HepG2 (cell line): Measurements from ENCODE around the gene RRAD. TPM values are rescaled to one million over a fixed set of nuclear protein-coding genes. Genes with fewer than 3 reads are reported as not detected.

Experiments
- AGO2 ChIP-seq: fragments of 200-400 bp; formaldehyde crosslinking; optimal IDR thresholded peaks from 2 replicates; pipeline ENCODE3; 2017; ENCODE audit warnings: mild to moderate bottlenecking, low read depth, low read length, moderate library complexity
- ATM ChIP-seq: fragments of 450-650 bp; IDR thresholded peaks from 2 replicates; pipeline ENCODE4 v1.7.1; 2017; ENCODE audit warnings: mild to moderate bottlenecking, borderline replicate concordance
- FOXA1 ChIP-seq, 2 experiments: fragments of 450-650 bp in 1 of 2; sonication (generic) in 1 of 2; formaldehyde crosslinking in 1 of 2; IDR thresholded peaks; 2 replicates each; pipeline versions ENCODE4 v1.4.0 to v1.6.1; 2016 to 2020; ENCODE audit warnings: missing genetic modification reagents in 1 of 2
- HOXA3 ChIP-seq: sonication (generic); formaldehyde crosslinking; IDR thresholded peaks from 2 replicates; pipeline ENCODE4 v1.5.0; 2020; ENCODE audit warnings: missing genetic modification reagents
- LCORL ChIP-seq, 2 experiments: fragments of 450-650 bp in 1 of 2; sonication (generic) in 1 of 2; formaldehyde crosslinking in 1 of 2; IDR thresholded peaks; 2 replicates each; pipeline versions ENCODE4 v1.5.0 to v1.6.1; 2017 to 2020; ENCODE audit warnings: antibody characterized with exemption in 1 of 2, missing genetic modification reagents in 1 of 2
- MEIS1 ChIP-seq: sonication (generic); formaldehyde crosslinking; IDR thresholded peaks from 2 replicates; pipeline ENCODE4 v1.9.0; 2021; ENCODE audit warnings: mild to moderate bottlenecking, missing genetic modification reagents, moderate library complexity, borderline replicate concordance
- MIXL1 ChIP-seq: IDR thresholded peaks from 2 replicates; pipeline ENCODE4 v1.6.1; 2016
- POLR2A ChIP-seq, 2 experiments: IDR thresholded peaks; 2 replicates each; pipeline ENCODE4 v1.6.1; 2011; ENCODE audit warnings: low read depth in 2 of 2, low read length in 2 of 2, mild to moderate bottlenecking in 1 of 2, moderate library complexity in 1 of 2; ENCODE audit not compliant: insufficient read depth in 1 of 2
- SATB2 ChIP-seq: sonication (generic); formaldehyde crosslinking; IDR thresholded peaks from 2 replicates; pipeline ENCODE4 v1.5.0; 2020; ENCODE audit warnings: missing genetic modification reagents
- SIN3B ChIP-seq: fragments of 150-350 bp; IDR thresholded peaks from 2 replicates; pipeline ENCODE4 v1.6.1; 2014; ENCODE audit warnings: low read length
- SKIL ChIP-seq: sonication (generic); formaldehyde crosslinking; IDR thresholded peaks from 2 replicates; pipeline ENCODE4 v1.8.0; 2022; ENCODE audit warnings: missing genetic modification reagents, mild to moderate bottlenecking, moderate library complexity, borderline replicate concordance
- TBX2 ChIP-seq: sonication (generic); formaldehyde crosslinking; IDR thresholded peaks from 2 replicates; pipeline ENCODE4 v1.5.0; 2020; ENCODE audit warnings: missing genetic modification reagents, mild to moderate bottlenecking, borderline replicate concordance
- TIGD3 ChIP-seq: sonication (generic); formaldehyde crosslinking; IDR thresholded peaks from 2 replicates; pipeline ENCODE4 v1.5.1; 2020; ENCODE audit warnings: mild to moderate bottlenecking, missing genetic modification reagents, borderline replicate concordance
- ZBTB20 ChIP-seq: sonication (generic); formaldehyde crosslinking; IDR thresholded peaks from 2 replicates; pipeline ENCODE4 v1.8.1; 2023; ENCODE audit warnings: missing genetic modification reagents, low read depth, mild to moderate bottlenecking, borderline replicate concordance
- ZBTB43 ChIP-seq: sonication (generic); formaldehyde crosslinking; conservative IDR thresholded peaks from 2 replicates; pipeline ENCODE4 v1.4.0; 2020; ENCODE audit warnings: missing genetic modification reagents
- ZFP36L1 ChIP-seq: sonication (generic); formaldehyde crosslinking; IDR thresholded peaks from 2 replicates; pipeline ENCODE4 v1.8.0; 2022; ENCODE audit warnings: mild to moderate bottlenecking, missing genetic modification reagents, moderate library complexity
- ZFP91 ChIP-seq: sonication (generic); formaldehyde crosslinking; IDR thresholded peaks from 2 replicates; pipeline ENCODE4 v1.9.0; 2022; ENCODE audit warnings: missing genetic modification reagents, mild to moderate bottlenecking, borderline replicate concordance
- ZFYVE20 ChIP-seq: sonication (generic); formaldehyde crosslinking; IDR thresholded peaks from 2 replicates; pipeline ENCODE4 v1.8.0; 2023; ENCODE audit warnings: low read depth, mild to moderate bottlenecking, moderate library complexity, missing genetic modification reagents, borderline replicate concordance
- ZNF12 ChIP-seq: sonication (generic); formaldehyde crosslinking; IDR thresholded peaks from 2 replicates; pipeline ENCODE4 v1.5.0; 2020; ENCODE audit warnings: missing genetic modification reagents
- ZNF326 ChIP-seq: sonication (generic); formaldehyde crosslinking; IDR thresholded peaks from 2 replicates; pipeline ENCODE4 v1.4.0; 2020; ENCODE audit warnings: missing genetic modification reagents, borderline replicate concordance
- ZNF337 ChIP-seq: sonication (generic); formaldehyde crosslinking; IDR thresholded peaks from 2 replicates; pipeline ENCODE4 v1.5.1; 2020; ENCODE audit warnings: missing genetic modification reagents, low read depth, mild to moderate bottlenecking, borderline replicate concordance
- ZNF761 ChIP-seq: sonication (generic); formaldehyde crosslinking; conservative IDR thresholded peaks from 2 replicates; pipeline ENCODE4 v1.4.0; 2020; ENCODE audit warnings: mild to moderate bottlenecking, missing genetic modification reagents
- ZSCAN25 ChIP-seq: sonication (generic); formaldehyde crosslinking; IDR thresholded peaks from 2 replicates; pipeline ENCODE4 v1.8.0; 2022; ENCODE audit warnings: mild to moderate bottlenecking, missing genetic modification reagents
- polyA plus RNA-seq, 8 experiments: library from polyadenylated mRNA; depleted of rRNA in 3 of 8; stranded (reverse) in 7 of 8; unstranded in 1 of 8; fragments of >200 nt; fragmentation: Illumina TruSeq in 4 of 8; extraction: Trizol in 4 of 8; gene quantifications; 2 replicates each; pipeline versions ENCODE4 v1.2.1 to v1.2.3, GENCODE V29; 2011 to 2016; ENCODE audit warnings: low read depth in 4 of 8, missing spikeins in 1 of 8, mixed read lengths in 1 of 8; ENCODE audit not compliant: insufficient read depth in 1 of 8
- total RNA-seq, 5 experiments: library from RNA; depleted of rRNA; stranded (reverse); fragments of >200 nt; fragmentation: Illumina TruSeq; extraction: Trizol; gene quantifications; 2 replicates each; pipeline ENCODE4 v1.2.3, GENCODE V29; 2016; ENCODE audit warnings: low read depth in 1 of 5

Gene RRAD
- total and polyA plus RNA-seq, 2 of the 13 experiments (the other 11 are each of a cell fraction or from before 2014, with no cell fraction given), result 0.80 to 1.1 TPM

GRCh38 chr16:66936889-66937554, 11.7 kb upstream of the RRAD start (continued):
- TF ChIP-seq ATM, result no peak
- no peak for TF ChIP-seq ZFP36L1 (CRISPR knock-in tag)
- TF ChIP-seq AGO2, result no peak
- TF ChIP-seq ZFYVE20, result no peak
- TF ChIP-seq FOXA1 (IDR thresholded peaks at IDR 0.05), result no peak
- peak; percentile 78 for TF ChIP-seq FOXA1 (CRISPR knock-in tag; IDR thresholded peaks at IDR 0.05)
- TF ChIP-seq HOXA3, result no peak
- 0 out of 2 replicates have a peak, but pooled peaks have one; percentile 37 for TF ChIP-seq ZFP91 (CRISPR knock-in tag)
- no peak for TF ChIP-seq SKIL (CRISPR knock-in tag)
- no peak for TF ChIP-seq ZBTB43
- TF ChIP-seq MIXL1 (CRISPR knock-in tag), result 0 out of 2 replicates have a peak, but pooled peaks have one; percentile 8
- TF ChIP-seq POLR2A (IDR thresholded peaks at IDR 0.05; ENCODE audit: insufficient read depth in 1 of 2, low read depth in 2 of 2, low read length in 2 of 2), result no peak
- no peak for TF ChIP-seq ZNF337 (CRISPR knock-in tag)
- no peak for TF ChIP-seq MEIS1 (CRISPR knock-in tag)
- no peak for TF ChIP-seq SATB2 (CRISPR knock-in tag)
- TF ChIP-seq LCORL (IDR thresholded peaks at IDR 0.05), result no peak
- TF ChIP-seq LCORL (CRISPR knock-in tag; IDR thresholded peaks at IDR 0.05), result no peak
- no peak for TF ChIP-seq TIGD3
- no peak for TF ChIP-seq ZNF761 (CRISPR knock-in tag)
- TF ChIP-seq ZNF12 (CRISPR knock-in tag), result no peak
- no peak for TF ChIP-seq SIN3B
- TF ChIP-seq ZSCAN25, result peak; percentile 17; the same call in 1 of the 2 replicates
- no peak for TF ChIP-seq ZNF326 (CRISPR knock-in tag)
- no peak for TF ChIP-seq ZBTB20 (CRISPR knock-in tag)
- no peak for TF ChIP-seq TBX2
